Fibroblast of pulmonary artery (primary cell): ENCODE measurements around the gene LRMDA.

Experiments used
- DNase-seq: peaks from one replicate; pipeline ENCODE4 v3.0.0-alpha.2; 2010; ENCODE audit warnings: low read depth
- H3K4me3 ChIP-seq: replicated peaks from 2 replicates; pipeline ENCODE4 v1.5.1; 2011; ENCODE audit warnings: low read depth, mild to moderate bottlenecking, control low read depth, low read length, moderate library complexity
- CTCF ChIP-seq: IDR thresholded peaks from 2 replicates; pipeline ENCODE4 v1.5.1; 2011; ENCODE audit warnings: mild to moderate bottlenecking, control low read depth, low read length, inconsistent platforms; ENCODE audit errors: missing control alignments

Gene LRMDA

GRCh38 chr10:76301950-76302349, 870.5 kb downstream of the LRMDA start:
- no peak for DNase-seq
- no peak overlapping the region for H3K4me3 ChIP-seq

GRCh38 chr10:76302481-76302880, 871.1 kb downstream of the LRMDA start:
- peak; percentile 28 for DNase-seq
- no peak overlapping the region for H3K4me3 ChIP-seq

More at GRCh38 chr10:76301950-76302349, 870.5 kb downstream of the LRMDA start:
- TF ChIP-seq CTCF = no peak

GRCh38 chr10:76302961-76303630, 871.7 kb downstream of the LRMDA start:
- H3K4me3 ChIP-seq = no peak overlapping the region
- TF ChIP-seq CTCF = no peak
- no peak for DNase-seq

More at GRCh38 chr10:76302481-76302880, 871.1 kb downstream of the LRMDA start:
- no peak for TF ChIP-seq CTCF

- H3K4me3 ChIP-seq = no peak overlapping the region
- peak; percentile 65 for TF ChIP-seq CTCF
- DNase-seq = peak; percentile 83
Measured at GRCh38 chr10:76303682-76304316, 872.4 kb downstream of the LRMDA start.

GRCh38 chr10:76305930-76306615, 874.6 kb downstream of the LRMDA start:
- no peak for DNase-seq
- TF ChIP-seq CTCF = no peak
- H3K4me3 ChIP-seq = no peak overlapping the region

- peak; percentile 53 for DNase-seq
- no peak overlapping the region for H3K4me3 ChIP-seq
- no peak for TF ChIP-seq CTCF
Measured at GRCh38 chr10:76306856-76307255, 875.4 kb downstream of the LRMDA start.
